GM19397 (cell line): ENCODE measurements around the gene KIAA1958.
"Not testable (repeated sequence)": the region's sequence is repeated elsewhere in the genome, so short reads cannot be mapped to it uniquely, and the experiment has no call there.

Experiments used
- ATAC-seq: cut with Tn5 transposase; IDR thresholded peaks from one replicate; pipeline ENCODE4 v1.9.1; 2021; ENCODE audit warnings: mild to moderate bottlenecking, moderate library complexity; ENCODE audit not compliant: unreplicated experiment

Gene KIAA1958

GRCh38 chr9:112642126-112642525 lies 155.5 kb downstream of the KIAA1958 start:
- ATAC-seq, result no peak

GRCh38 chr9:112647596-112647995 lies 161.0 kb downstream of the KIAA1958 start:
- no peak for ATAC-seq

GRCh38 chr9:112648624-112649023 lies 162.0 kb downstream of the KIAA1958 start:
- no peak for ATAC-seq

GRCh38 chr9:112654282-112654681 lies 167.7 kb downstream of the KIAA1958 start:
- no peak for ATAC-seq

- no peak for ATAC-seq
These were observed 169.0 kb downstream of the KIAA1958 start for GRCh38 chr9:112655668-112656067.

- ATAC-seq, result no peak
These were observed 173.3 kb downstream of the KIAA1958 start for GRCh38 chr9:112659906-112660305.

- no peak for ATAC-seq
These were observed 177.1 kb downstream of the KIAA1958 start for GRCh38 chr9:112663681-112664080.

GRCh38 chr9:112664531-112664930 lies 177.9 kb downstream of the KIAA1958 start:
- no peak for ATAC-seq

GRCh38 chr9:112665347-112665746 lies 178.7 kb downstream of the KIAA1958 start:
- ATAC-seq, result no peak

GRCh38 chr9:112669326-112669725 lies 182.7 kb downstream of the KIAA1958 start:
- no peak for ATAC-seq

- no peak for ATAC-seq
These were observed 184.5 kb downstream of the KIAA1958 start for GRCh38 chr9:112670991-112671625.

- ATAC-seq, result not testable (repeated sequence)
These were observed 186.6 kb downstream of the KIAA1958 start for GRCh38 chr9:112673221-112673620.

GRCh38 chr9:112677040-112677439 lies 190.4 kb downstream of the KIAA1958 start:
- ATAC-seq, result no peak

- ATAC-seq, result no peak
These were observed 194.2 kb downstream of the KIAA1958 start for GRCh38 chr9:112680731-112681402.

GRCh38 chr9:112689161-112689740 lies 202.6 kb downstream of the KIAA1958 start:
- no peak for ATAC-seq

- ATAC-seq, result no peak
These were observed 208.3 kb downstream of the KIAA1958 start for GRCh38 chr9:112694706-112695555.

GRCh38 chr9:112696461-112696860 lies 209.8 kb downstream of the KIAA1958 start:
- ATAC-seq, result no peak

GRCh38 chr9:112699230-112699629 lies 212.6 kb downstream of the KIAA1958 start:
- peak; percentile 55 for ATAC-seq

- ATAC-seq, result no peak
These were observed 213.5 kb downstream of the KIAA1958 start for GRCh38 chr9:112700085-112700484.

- ATAC-seq, result no peak
These were observed 216.7 kb downstream of the KIAA1958 start for GRCh38 chr9:112703304-112703703.

- no peak for ATAC-seq
These were observed 219.3 kb downstream of the KIAA1958 start for GRCh38 chr9:112705768-112706427.
